Caco-2 (cell line): Measurements from ENCODE around the gene ARL8B. TPM values are rescaled to one million over a fixed set of nuclear protein-coding genes. Genes with fewer than 3 reads are reported as not detected.
"Not testable (repeated sequence)": the region's sequence is repeated elsewhere in the genome, so short reads cannot be mapped to it uniquely, and the experiment has no call there.

ENCODE experiments used
- BruUV-seq: library from RNA; stranded (reverse); fragments of 400-500 nt; replicated peaks from 2 replicates; lab custom pipeline; 2021; lab: Mats Ljungman, UMichigan
- CTCF ChIA-PET: fragments of 300-600 bp; sonication (Branson Sonifier 250); formaldehyde crosslinking; loops from one replicate; lab custom pipeline; 2022; ENCODE audit warnings: antibody characterized with exemption; lab: Charles Lee
- POLR2A ChIA-PET: fragments of 300-600 bp; sonication (Branson Sonifier 250); formaldehyde crosslinking; loops from one replicate; lab custom pipeline; 2022; ENCODE audit warnings: antibody characterized with exemption; lab: Charles Lee
- DNase-seq, 2 experiments: peaks; one replicate each; pipeline versions ENCODE4 v3.0.0 to v3.0.0-alpha.2; 2020 to 2022
- H3K27me3 ChIP-seq: replicated peaks from 2 replicates; pipeline ENCODE4 v1.6.0; 2011; ENCODE audit warnings: low read length; ENCODE audit not compliant: control insufficient read depth, insufficient read depth
- H3K36me3 ChIP-seq: 2 replicates; pipeline ENCODE4 v1.5.1; 2011; ENCODE audit warnings: low read length; ENCODE audit not compliant: control insufficient read depth, insufficient read depth
- H3K4me1 ChIP-seq: fragments of 250-450 bp; sonication (Bioruptor Pico); 2 replicates; pipeline ENCODE4 v1.5.1; 2020; ENCODE audit warnings: mild to moderate bottlenecking
- H3K4me3 ChIP-seq: 2 replicates; pipeline ENCODE4 v1.5.1; 2011; ENCODE audit warnings: low read depth, mild to moderate bottlenecking, control low read depth, low read length
- H3K9me3 ChIP-seq: fragments of 250-450 bp; sonication (Bioruptor Pico); 2 replicates; pipeline ENCODE4 v1.5.1; 2020; ENCODE audit warnings: mild to moderate bottlenecking, moderate library complexity
- H3K27ac Mint-ChIP-seq: one replicate; pipeline ENCODE4 v1.8.0; 2022; ENCODE audit warnings: mixed read lengths; ENCODE audit not compliant: unreplicated experiment
- H3K27me3 Mint-ChIP-seq: one replicate; pipeline ENCODE4 v1.8.0; 2022; ENCODE audit warnings: mixed read lengths; ENCODE audit not compliant: insufficient read depth, unreplicated experiment
- H3K36me3 Mint-ChIP-seq: one replicate; pipeline ENCODE4 v1.8.0; 2022; ENCODE audit warnings: mild to moderate bottlenecking, mixed read lengths; ENCODE audit not compliant: insufficient read depth, unreplicated experiment
- H3K4me1 Mint-ChIP-seq: one replicate; pipeline ENCODE4 v1.8.0; 2022; ENCODE audit warnings: low read depth, mixed read lengths; ENCODE audit not compliant: unreplicated experiment
- H3K4me3 Mint-ChIP-seq: one replicate; pipeline ENCODE4 v1.8.0; 2022; ENCODE audit warnings: mild to moderate bottlenecking, moderate library complexity, mixed read lengths; ENCODE audit not compliant: unreplicated experiment
- H3K9me3 Mint-ChIP-seq: one replicate; pipeline ENCODE4 v1.8.0; 2022; ENCODE audit warnings: mixed read lengths; ENCODE audit not compliant: unreplicated experiment
- intact Hi-C: fragments of 100-400 bp; cut with micrococcal nuclease; formaldehyde crosslinking; loops from one replicate; pipeline ENCODE4 v1.10.0; 2022; ENCODE audit not compliant: unreplicated experiment
- total RNA-seq: library from RNA; stranded (reverse); gene quantifications from 2 replicates; pipeline ENCODE4 v1.2.3, GENCODE V29; 2022
- TF ChIP-seq, protein P1 (sequence below), 2 experiments: fragments of 200-600 bp in 1 of 2; IDR thresholded peaks; 1 replicate in 1 of 2; 2 replicates in 1 of 2; pipeline versions ENCODE4 v1.5.1 to v1.8.0; 2011 to 2022; ENCODE audit warnings: antibody characterized with exemption in 1 of 2, control low read depth in 1 of 2, inconsistent platforms in 1 of 2, low read depth in 1 of 2, low read length in 1 of 2, mild to moderate bottlenecking in 1 of 2, moderate library complexity in 1 of 2; ENCODE audit not compliant: insufficient read depth in 1 of 2, severe bottlenecking in 1 of 2, unreplicated experiment in 1 of 2

ARL8B gene
- total RNA-seq, 1 experiment from 2014 or later, result 65.0 TPM

DNA sequence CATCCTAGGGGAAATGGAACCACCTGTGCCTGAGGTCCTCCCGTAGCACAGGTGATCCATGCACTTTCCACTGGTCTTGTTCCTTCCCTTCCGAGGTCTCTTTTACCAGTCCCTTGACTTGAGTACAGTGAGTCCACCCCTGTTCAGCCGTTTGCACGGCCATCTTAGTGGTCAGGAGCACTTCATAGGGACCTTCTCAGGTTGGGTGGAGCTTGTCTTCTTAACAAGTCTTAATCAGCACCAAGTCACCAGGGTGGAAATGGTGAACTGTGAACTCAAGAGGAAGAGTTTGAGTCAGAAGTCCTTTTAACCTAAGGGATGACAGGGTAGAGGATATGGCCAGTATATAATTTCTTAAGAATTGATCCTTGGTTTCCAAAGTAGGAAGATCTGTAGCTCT, 21.4 kb downstream of the ARL8B start:
- DNase-seq, result no peak
- Mint-ChIP-seq H3K36me3 (peaks cover 30% of the 10 kb centered on the region), H3K27me3 (no peaks in the 10 kb centered on the region), H3K27ac (no peak overlapping the region), H3K9me3 (peaks cover 10% of the 10 kb centered on the region), H3K4me1 (peaks cover 31% of the 10 kb centered on the region), H3K4me3 (no peak overlapping the region)
- H3K9me3 ChIP-seq, result no peaks in the 10 kb centered on the region
- POLR2A ChIA-PET, result no interaction called here
- H3K4me3 ChIP-seq, result no peak overlapping the region
- no peaks in the 10 kb centered on the region for H3K36me3 ChIP-seq
- BruUV-seq, result no TSS peak
- H3K4me1 ChIP-seq, result peaks cover 25% of the 10 kb centered on the region
- CTCF ChIA-PET, result no interaction called here
- H3K27me3 ChIP-seq, result no peaks in the 10 kb centered on the region
- TF ChIP-seq, protein P1, sequence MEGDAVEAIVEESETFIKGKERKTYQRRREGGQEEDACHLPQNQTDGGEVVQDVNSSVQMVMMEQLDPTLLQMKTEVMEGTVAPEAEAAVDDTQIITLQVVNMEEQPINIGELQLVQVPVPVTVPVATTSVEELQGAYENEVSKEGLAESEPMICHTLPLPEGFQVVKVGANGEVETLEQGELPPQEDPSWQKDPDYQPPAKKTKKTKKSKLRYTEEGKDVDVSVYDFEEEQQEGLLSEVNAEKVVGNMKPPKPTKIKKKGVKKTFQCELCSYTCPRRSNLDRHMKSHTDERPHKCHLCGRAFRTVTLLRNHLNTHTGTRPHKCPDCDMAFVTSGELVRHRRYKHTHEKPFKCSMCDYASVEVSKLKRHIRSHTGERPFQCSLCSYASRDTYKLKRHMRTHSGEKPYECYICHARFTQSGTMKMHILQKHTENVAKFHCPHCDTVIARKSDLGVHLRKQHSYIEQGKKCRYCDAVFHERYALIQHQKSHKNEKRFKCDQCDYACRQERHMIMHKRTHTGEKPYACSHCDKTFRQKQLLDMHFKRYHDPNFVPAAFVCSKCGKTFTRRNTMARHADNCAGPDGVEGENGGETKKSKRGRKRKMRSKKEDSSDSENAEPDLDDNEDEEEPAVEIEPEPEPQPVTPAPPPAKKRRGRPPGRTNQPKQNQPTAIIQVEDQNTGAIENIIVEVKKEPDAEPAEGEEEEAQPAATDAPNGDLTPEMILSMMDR (IDR thresholded peaks at IDR 0.05; ENCODE audit: insufficient read depth in 1 of 2, low read depth in 1 of 2, low read length in 1 of 2, severe bottlenecking in 1 of 2, unreplicated experiment in 1 of 2), result no peak
- intact Hi-C loops, result no loop called here

DNA sequence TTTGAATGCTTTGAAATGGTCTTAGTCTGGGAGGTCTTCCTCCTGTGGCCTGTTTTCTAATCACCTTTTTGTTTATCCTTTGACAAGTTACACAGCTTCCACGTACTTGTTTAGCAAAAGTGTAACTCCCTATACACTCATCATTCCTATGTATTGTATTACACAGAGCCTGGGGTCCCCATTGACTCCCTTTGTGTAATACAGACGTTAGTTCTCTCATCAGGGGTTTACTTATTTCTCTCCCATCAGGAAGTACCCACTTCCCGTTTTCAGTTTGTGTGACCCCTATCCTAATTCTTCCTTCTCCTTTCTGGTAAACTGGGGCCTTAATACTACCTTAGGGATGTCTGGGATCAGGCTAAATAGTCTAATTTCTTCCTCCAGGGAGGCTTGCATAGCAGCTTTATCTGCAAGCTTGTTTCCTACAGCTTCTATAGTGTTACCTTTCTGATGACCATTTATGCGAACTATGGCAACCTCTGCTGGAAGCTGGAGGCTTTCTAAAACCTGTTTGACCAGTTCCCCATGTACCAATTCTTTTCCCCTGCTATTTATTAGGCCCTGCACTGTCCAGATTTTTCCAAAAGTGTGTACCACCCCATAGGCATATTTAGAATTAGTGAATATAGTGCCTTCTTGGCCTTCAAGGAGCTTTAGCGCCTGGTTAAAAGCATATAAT, 22.4 kb downstream of the ARL8B start:
- intact Hi-C loops, result loop anchor here (2.0 kb wide), 1 partner anchor 18 kb away; no protein-coding TSS in a partner anchor
- Histone ChIP-seq H3K4me3 (no peak overlapping the region), H3K9me3 (no peaks in the 10 kb centered on the region), H3K4me1 (peaks cover 17% of the 10 kb centered on the region), H3K27me3 (no peaks in the 10 kb centered on the region), H3K36me3 (no peaks in the 10 kb centered on the region)
- peaks cover 30% of the 10 kb centered on the region for H3K36me3 Mint-ChIP-seq
- BruUV-seq, result no TSS peak
- CTCF ChIA-PET, result interaction anchor here (0.6 to 1.2 kb wide), 3 partner anchors 12 to 433 kb away, joined by 3 to 9 read pairs (median 7); no protein-coding TSS in a partner anchor
- POLR2A ChIA-PET, result no interaction called here
- peak in 1 of 2 experiments; percentile 59 for DNase-seq
- H3K9me3 Mint-ChIP-seq, result peaks cover 10% of the 10 kb centered on the region
- TF ChIP-seq, protein P1 (IDR thresholded peaks at IDR 0.05; ENCODE audit: insufficient read depth in 1 of 2, low read depth in 1 of 2, low read length in 1 of 2, severe bottlenecking in 1 of 2, unreplicated experiment in 1 of 2), result peak in 1 of 2 experiments; percentile 11
- peak overlapping the region; percentile 15 for H3K4me3 Mint-ChIP-seq
- peak overlapping the region; percentile 42 for H3K27ac Mint-ChIP-seq
- H3K27me3 Mint-ChIP-seq, result no peaks in the 10 kb centered on the region
- peaks cover 31% of the 10 kb centered on the region for H3K4me1 Mint-ChIP-seq

DNA sequence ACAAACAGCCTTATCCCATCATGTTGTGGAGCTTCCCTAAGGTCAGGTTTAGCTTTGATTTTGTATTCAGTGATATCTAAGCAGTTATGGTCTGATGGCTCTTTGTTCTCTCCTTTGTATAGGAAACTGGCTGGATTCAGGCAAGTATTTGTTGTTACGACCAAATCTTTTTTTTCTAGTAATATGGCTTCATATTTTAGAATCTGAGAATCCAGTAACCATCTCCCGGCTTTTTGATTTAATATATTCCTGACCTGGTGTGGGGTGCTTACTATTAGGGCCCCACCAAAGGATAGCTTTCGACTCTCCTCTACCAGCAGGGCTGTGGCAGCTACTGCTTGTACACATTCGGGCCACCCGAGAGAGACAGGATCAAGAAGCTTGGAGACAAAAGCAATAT, 23.0 kb downstream of the ARL8B start:
- no peak overlapping the region for H3K4me3 ChIP-seq
- peaks cover 29% of the 10 kb centered on the region for H3K36me3 Mint-ChIP-seq
- peaks cover 31% of the 10 kb centered on the region for H3K4me1 Mint-ChIP-seq
- no peak overlapping the region for H3K27ac Mint-ChIP-seq
- no peak overlapping the region for H3K4me3 Mint-ChIP-seq
- intact Hi-C loops, result loop anchor here (2.0 kb wide), 1 partner anchor 18 kb away; no protein-coding TSS in a partner anchor
- H3K9me3 ChIP-seq, result no peaks in the 10 kb centered on the region
- BruUV-seq, result no TSS peak
- CTCF ChIA-PET, result interaction anchor here (1.2 kb wide), 1 partner anchor 22 kb away, joined by 7 read pairs; no protein-coding TSS in a partner anchor
- POLR2A ChIA-PET, result no interaction called here
- H3K27me3 Mint-ChIP-seq, result no peaks in the 10 kb centered on the region
- H3K9me3 Mint-ChIP-seq, result peaks cover 10% of the 10 kb centered on the region
- no peaks in the 10 kb centered on the region for H3K36me3 ChIP-seq
- DNase-seq, result no peak
- peaks cover 16% of the 10 kb centered on the region for H3K4me1 ChIP-seq
- TF ChIP-seq, protein P1 (IDR thresholded peaks at IDR 0.05; ENCODE audit: insufficient read depth in 1 of 2, low read depth in 1 of 2, low read length in 1 of 2, severe bottlenecking in 1 of 2, unreplicated experiment in 1 of 2), result no peak
- H3K27me3 ChIP-seq, result no peaks in the 10 kb centered on the region

DNA sequence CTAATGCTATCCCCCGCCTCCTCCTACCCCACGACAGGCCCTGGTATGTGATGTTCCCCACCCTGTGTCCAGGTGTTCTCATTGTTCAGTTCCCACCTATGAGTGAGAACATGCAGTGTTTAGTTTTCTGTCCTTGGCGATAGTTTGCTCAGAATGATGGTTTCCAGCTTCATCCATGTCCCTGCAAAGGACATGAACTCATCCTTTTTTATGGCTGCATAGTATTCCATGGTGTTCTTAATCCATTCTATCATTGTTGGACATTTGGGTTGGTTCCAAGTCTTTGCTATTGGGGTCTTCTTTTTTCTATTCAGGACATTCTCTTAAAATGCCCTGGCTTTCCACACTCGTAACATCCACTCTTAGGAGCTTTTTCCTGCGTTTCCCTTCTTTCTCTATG, 25.1 kb downstream of the ARL8B start:
- H3K4me3 Mint-ChIP-seq, intact Hi-C loops, H3K9me3 ChIP-seq, H3K36me3 ChIP-seq, H3K27me3 ChIP-seq, DNase-seq, H3K27ac Mint-ChIP-seq, H3K4me3 ChIP-seq, POLR2A ChIA-PET, BruUV-seq, H3K27me3 Mint-ChIP-seq: not testable (repeated sequence)
- peaks cover 16% of the 10 kb centered on the region for H3K4me1 ChIP-seq
- Mint-ChIP-seq H3K36me3 (peaks cover 18% of the 10 kb centered on the region), H3K9me3 (peaks cover 10% of the 10 kb centered on the region), H3K4me1 (peaks cover 31% of the 10 kb centered on the region)
- CTCF ChIA-PET, result interaction anchor here (0.5 kb wide), 1 partner anchor 32 kb away, joined by 3 read pairs; no protein-coding TSS in a partner anchor
